Amniotic epithelial cell (primary cell): ENCODE data around the gene RASGRF2.
"Not testable (repeated sequence)": the region's sequence is repeated elsewhere in the genome, so short reads cannot be mapped to it uniquely, and the experiment has no call there.

Experiments used
- DNase-seq: peaks from one replicate; pipeline ENCODE4 v3.0.0-alpha.2; 2010; ENCODE audit warnings: low read depth

RASGRF2 gene

GRCh38 chr5:81069990-81070389 lies 109.8 kb downstream of the RASGRF2 start:
- no peak for DNase-seq

- DNase-seq: no peak
These were observed 110.5 kb downstream of the RASGRF2 start for GRCh38 chr5:81070571-81071255.

DNA sequence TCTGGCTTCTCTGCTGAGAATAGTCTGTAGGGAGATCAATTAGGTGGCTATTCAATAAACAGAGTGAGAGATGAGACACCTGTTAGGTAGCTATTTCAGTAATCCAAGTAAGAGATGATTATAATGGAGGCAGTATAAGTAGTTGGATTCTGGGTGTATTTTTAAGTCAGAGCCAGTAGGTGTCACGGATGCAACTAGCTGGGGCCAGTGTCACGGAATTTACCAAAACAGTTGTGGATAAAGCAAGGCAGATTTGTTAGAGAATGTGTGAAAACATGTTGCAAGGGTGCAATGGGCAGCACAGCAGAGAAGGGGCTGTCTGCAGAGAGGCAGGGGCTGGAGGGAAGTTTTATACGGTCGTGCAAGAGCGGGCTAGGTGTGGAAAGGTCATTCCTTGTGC lies 114.9 kb downstream of the RASGRF2 start:
- no peak for DNase-seq

DNA sequence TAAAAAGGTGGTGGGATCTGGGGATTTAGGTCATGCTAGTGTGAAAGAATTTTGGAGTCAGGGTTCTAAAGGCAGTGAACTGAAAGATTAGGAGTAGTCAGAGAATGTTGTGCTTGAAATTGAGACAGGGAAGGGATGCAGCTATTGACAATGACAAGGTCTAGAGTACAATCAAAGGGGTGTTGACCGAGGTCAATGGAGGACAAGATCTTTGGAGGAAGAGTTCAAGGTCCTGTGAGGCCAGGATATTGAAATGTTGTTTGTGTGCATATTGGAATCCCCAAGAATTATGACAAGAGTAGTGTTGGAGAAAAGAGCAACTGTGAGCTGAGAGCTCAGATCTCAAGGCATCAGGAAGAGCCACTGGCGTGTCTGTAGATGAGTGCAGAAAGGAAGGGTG lies 116.9 kb downstream of the RASGRF2 start:
- DNase-seq: no peak

- DNase-seq: no peak
These were observed 118.8 kb downstream of the RASGRF2 start for GRCh38 chr5:81078930-81079329.

- no peak for DNase-seq
These were observed 120.8 kb downstream of the RASGRF2 start for GRCh38 chr5:81080809-81081460.

DNA sequence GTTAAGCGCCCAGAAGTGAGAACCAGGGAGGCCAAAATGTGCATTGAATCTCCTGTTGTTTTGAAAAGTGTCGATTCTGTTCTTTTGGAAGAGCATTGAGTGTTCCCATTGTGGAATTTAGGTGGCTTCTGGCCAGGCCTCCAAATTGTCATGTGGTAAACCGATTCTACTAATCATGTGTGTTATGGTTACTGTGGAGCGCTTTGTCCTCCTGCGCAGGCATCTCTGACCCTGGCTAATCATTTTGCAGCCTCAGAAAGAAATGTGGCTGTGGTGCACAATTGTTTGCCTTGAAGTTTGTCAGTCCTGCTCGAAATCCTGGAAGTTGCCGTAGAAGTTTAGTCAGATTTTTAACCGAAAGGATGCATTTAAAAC lies 121.3 kb downstream of the RASGRF2 start:
- no peak for DNase-seq

- DNase-seq: no peak
These were observed 126.7 kb downstream of the RASGRF2 start for GRCh38 chr5:81086881-81087281.

DNA sequence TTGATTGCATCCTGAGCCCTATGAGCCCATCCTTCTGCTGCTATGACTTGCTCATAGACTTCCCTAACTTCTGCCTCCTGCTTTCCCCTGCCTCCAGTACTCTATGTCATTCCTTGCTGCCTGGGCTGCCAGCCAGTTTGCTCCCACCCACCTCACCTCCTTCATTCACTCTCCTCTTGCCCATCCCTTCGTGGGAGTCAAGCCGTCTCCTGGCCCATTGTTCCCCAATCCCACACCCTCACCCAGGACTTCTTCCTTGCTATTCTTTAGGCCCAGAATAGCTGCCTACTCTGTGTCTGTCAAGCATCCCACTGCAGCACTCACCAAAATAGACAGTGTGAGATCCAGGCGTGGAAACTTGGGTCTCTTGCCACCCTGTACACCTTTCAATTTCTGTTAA lies 131.0 kb downstream of the RASGRF2 start:
- no peak for DNase-seq

DNA sequence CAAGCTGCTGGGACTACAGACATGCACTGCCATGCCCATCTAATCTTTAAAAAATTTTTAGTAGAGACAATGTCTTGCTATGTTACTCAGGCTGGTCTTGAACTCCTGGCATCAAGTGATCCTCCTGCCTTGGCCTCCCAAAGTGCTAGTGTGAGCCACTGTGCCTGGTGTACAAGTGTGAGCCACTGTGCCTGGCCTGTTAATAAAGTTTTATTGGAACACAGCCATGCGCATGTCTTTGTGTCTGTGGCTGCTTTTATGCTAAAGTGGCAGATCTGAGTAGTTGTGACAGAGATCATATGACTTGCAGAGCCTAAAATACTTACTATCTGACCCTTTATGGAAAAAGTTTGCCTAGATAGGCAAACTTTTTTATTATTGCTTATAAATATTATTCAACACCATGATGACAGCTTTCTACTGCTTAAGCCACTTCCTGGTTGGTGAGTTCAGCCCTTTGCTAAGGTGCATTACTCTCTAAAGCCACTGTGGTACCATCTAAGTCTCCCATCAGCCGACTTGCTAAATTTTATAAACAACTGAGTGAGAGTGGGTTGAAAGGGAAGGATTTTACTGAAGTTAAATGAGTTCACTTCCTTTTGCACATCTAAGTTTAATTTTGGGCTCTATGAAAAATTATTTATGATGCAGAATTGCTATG lies 133.5 kb downstream of the RASGRF2 start:
- DNase-seq: no peak

DNA sequence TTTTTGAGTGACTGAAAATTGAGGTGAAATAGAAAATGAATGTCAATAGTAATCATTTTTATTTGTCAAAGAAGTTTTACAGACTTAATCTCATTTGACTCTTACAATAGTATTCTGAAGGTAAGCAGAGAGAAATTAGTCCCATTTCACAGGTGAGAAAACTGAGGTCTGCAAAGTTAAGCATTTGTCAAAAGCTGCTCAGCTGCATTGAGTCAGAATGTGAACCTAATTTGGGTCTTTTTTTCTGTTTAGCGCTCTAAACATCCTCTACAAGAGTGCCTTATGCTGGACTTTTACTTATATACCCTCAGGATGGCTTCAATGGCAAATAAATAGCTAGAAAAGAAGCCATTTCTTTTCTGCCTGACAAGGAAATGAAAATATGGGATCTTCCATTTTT lies 135.7 kb downstream of the RASGRF2 start:
- no peak for DNase-seq

DNA sequence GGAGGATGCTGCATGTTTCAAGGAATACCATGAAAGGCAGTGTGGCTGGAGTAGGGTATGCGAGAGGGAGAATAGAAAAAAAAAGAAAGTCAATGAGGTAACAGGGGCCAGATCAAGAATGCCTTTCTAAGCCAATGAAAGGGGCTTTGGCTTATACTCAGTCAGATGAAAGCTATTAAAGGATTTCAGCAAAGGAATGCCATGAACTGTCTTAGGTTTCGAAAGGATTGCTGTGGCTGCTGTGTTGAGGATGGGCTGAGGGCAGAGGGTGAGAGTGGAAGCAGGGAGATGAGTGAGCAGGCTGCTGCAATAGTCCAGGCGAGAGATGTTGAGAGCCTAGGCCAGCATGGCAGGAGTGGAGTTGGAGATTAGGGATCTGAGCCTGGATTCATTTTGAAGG lies 137.6 kb downstream of the RASGRF2 start:
- DNase-seq: peak; percentile 57

DNA sequence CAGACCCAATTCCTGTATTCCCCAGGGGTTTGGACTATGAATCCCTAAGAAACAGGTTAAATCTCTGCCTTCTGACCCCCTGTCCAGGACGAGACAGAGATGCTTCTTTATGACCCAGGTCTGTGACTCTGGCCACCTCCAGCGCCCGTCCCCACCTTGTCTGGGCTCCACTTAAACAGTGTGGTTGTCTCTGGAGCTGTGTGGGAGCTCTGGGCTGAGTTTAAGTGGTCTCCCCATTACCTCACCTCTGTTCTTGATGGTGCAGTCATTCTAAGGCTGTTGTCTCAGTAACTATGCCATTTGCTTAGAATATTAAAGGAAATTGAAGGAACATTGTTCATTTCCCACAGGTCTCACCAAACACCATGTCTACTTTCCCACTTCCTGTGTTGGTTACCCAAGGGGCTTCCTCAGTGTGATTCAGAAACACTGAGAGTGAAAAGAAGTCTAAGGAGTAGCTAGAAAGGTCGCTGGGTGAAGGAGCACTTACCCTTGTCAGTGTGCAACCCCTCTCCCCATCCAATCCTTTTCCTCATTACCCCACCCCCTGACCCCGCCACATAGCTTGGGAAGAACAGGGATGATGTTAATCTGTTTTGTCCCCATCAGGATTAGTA lies 145.2 kb downstream of the RASGRF2 start:
- DNase-seq: no peak

DNA sequence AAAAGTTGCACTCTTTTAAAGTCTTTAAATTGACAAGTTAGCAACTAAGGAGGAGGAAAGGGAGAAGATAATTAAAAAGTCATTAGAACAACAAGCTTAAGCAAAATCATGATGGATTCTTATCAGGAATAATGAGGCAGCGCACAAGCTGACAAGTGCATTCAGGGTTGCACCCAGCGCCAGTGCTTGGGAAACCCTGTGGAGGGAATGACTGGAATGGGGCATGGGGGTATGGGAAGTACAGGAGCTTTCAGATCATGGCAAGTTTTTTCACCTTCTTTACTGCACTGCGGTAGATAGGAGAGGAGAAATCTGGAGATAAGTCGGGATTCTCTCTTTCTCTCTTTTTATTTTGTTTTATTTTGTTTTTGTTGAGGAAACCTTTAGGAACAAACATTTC lies 155.1 kb downstream of the RASGRF2 start:
- DNase-seq: no peak

DNA sequence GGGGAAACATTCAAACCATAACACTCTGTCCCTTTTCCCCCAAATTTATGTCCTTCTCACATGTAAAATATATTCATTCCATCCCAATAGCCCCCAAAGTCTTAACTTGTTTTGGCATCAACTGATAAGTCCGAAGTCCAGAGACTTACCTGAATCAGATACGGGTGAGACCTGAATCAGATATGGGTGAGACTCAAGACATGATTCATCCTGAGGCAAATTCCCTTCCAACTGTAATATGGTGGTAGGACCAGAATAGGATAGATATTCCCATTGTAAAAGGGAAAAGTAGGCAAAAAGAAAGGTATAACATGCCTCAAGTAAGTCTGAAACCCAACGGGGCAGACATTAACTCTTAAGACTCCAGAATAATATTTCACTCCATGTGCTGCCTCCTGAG lies 157.4 kb downstream of the RASGRF2 start:
- DNase-seq: no peak

DNA sequence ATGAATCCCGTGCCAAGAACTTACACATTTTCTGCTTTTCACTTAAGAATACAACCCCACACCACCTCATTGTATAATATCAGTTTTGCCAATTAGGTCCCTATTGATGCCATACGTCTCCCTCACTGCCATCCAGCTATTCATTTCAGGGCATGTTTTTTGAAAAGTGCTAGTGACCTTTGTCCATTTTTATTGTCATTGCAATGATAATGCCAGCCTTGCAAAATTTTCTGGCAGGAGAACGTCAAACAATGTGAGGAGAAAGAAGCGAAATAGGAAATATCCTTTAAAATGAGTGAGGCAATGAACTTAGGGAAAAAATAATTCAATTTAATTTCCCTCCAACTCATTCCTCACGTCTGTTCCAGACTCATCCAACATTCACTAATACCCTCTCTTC lies 161.1 kb downstream of the RASGRF2 start:
- DNase-seq: no peak

- DNase-seq: no peak
These were observed 161.9 kb downstream of the RASGRF2 start for GRCh38 chr5:81121836-81122630.

GRCh38 chr5:81124689-81125088 lies 164.5 kb downstream of the RASGRF2 start:
- DNase-seq: not testable (repeated sequence)

DNA sequence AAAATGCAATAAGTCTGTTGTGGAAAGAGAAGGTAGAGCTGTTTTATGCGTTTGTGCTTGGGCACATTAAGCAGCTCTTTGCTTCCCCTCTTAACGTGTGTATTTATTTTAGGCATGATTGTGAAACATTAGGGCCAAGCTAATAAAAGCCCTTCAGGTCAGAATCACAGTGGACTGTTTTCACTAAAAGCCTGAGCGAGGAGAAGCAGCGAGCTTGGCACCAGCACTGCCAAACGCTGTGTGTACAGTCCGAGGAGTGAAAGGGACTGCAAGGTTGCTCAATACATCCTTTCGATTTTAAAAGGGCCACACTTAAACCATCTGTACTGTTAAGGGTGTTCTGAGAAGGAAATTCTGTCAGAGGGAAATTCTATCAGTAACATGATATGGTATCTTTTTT lies 165.8 kb downstream of the RASGRF2 start:
- DNase-seq: no peak

GRCh38 chr5:81128416-81128815 lies 168.3 kb downstream of the RASGRF2 start:
- no peak for DNase-seq

DNA sequence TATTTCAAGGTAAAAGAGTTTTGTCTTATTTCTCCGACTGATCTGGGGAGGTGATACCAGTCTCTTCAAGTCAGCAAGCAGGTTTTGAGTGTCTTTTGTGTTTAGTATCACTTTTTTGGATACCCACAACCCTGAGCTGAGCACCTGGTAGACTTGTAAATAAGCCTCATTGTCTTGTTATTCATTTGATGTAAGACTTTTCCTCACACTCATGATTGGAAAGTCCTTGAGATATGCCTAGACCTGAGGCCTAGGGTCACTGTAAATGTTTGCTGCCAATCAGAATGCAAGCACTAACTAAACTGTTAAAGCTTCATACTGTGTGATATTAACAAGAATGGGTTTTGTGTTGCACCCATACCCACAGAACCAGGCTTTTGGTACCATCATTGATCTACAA lies 172.2 kb downstream of the RASGRF2 start:
- DNase-seq: no peak

GRCh38 chr5:81134066-81134465 lies 173.9 kb downstream of the RASGRF2 start:
- DNase-seq: no peak
